ENCODE results near the gene C12orf42. TPM values are rescaled to one million over a fixed set of nuclear protein-coding genes. Genes with fewer than 3 reads are reported as not detected.

Gene C12orf42
- total RNA-seq, 2 experiments from 2014 or later, result 3.9 to 4.8 TPM

DNA sequence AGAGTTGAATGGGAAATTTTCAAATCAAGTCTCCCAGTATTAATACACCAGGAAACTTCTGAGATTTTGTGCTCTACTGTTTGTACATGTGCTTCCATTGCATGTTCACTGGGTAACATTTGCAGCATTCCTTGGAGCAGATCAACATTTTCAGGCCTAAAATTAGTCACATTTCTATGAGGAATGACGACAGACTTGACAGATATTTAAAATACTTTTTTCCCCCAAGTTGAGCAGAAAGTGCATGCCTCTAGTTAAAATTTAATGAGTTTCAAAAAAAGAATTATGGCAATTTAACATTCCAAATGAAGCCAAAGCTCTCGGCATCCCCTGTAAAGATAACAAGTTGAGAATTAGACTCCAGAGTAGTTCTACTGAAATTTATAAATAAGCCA, 72.3 kb downstream of the C12orf42 start:
- ChIA-PET CTCF (no interaction called here), POLR2A (no interaction called here)
- peaks cover 4% of the 10 kb centered on the region for H3K9me3 Mint-ChIP-seq
- DNase-seq (no peak), ATAC-seq (ENCODE audit: poor library complexity) (no peak)
- Histone ChIP-seq H3K4me3 (ENCODE audit: low read length) (no peak overlapping the region), H3K4me1 (ENCODE audit: insufficient read depth, low read length) (no peaks in the 10 kb centered on the region), H3K27me3 (ENCODE audit: control insufficient read depth in 1 of 2, insufficient read depth in 2 of 2, low read length in 2 of 2) (no peaks in the 10 kb centered on the region), H3K9me3 (ENCODE audit: control insufficient read depth in 1 of 2, insufficient read depth in 1 of 2, low read length in 2 of 2) (peaks cover 0 to 5% of the 10 kb centered on the region in 2 experiments), H3K27ac (ENCODE audit: low read depth in 1 of 2, low read length in 2 of 2) (no peak overlapping the region), H3K36me3 (ENCODE audit: insufficient read depth, low read length) (no peaks in the 10 kb centered on the region)
- H3K27ac Mint-ChIP-seq, result no peak overlapping the region
- H3K4me1 Mint-ChIP-seq (ENCODE audit: low read depth), result no peaks in the 10 kb centered on the region
- intact Hi-C loops (cut with DNase I, micrococcal nuclease), result no loop called here
- no peak overlapping the region for H3K4me3 Mint-ChIP-seq
- peaks cover 21% of the 10 kb centered on the region for H3K36me3 Mint-ChIP-seq (ENCODE audit: low read depth)
- TF ChIP-seq, protein P1, sequence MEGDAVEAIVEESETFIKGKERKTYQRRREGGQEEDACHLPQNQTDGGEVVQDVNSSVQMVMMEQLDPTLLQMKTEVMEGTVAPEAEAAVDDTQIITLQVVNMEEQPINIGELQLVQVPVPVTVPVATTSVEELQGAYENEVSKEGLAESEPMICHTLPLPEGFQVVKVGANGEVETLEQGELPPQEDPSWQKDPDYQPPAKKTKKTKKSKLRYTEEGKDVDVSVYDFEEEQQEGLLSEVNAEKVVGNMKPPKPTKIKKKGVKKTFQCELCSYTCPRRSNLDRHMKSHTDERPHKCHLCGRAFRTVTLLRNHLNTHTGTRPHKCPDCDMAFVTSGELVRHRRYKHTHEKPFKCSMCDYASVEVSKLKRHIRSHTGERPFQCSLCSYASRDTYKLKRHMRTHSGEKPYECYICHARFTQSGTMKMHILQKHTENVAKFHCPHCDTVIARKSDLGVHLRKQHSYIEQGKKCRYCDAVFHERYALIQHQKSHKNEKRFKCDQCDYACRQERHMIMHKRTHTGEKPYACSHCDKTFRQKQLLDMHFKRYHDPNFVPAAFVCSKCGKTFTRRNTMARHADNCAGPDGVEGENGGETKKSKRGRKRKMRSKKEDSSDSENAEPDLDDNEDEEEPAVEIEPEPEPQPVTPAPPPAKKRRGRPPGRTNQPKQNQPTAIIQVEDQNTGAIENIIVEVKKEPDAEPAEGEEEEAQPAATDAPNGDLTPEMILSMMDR (IDR thresholded peaks at IDR 0.05), result no peak
- H3K27me3 Mint-ChIP-seq, result no peaks in the 10 kb centered on the region

DNA sequence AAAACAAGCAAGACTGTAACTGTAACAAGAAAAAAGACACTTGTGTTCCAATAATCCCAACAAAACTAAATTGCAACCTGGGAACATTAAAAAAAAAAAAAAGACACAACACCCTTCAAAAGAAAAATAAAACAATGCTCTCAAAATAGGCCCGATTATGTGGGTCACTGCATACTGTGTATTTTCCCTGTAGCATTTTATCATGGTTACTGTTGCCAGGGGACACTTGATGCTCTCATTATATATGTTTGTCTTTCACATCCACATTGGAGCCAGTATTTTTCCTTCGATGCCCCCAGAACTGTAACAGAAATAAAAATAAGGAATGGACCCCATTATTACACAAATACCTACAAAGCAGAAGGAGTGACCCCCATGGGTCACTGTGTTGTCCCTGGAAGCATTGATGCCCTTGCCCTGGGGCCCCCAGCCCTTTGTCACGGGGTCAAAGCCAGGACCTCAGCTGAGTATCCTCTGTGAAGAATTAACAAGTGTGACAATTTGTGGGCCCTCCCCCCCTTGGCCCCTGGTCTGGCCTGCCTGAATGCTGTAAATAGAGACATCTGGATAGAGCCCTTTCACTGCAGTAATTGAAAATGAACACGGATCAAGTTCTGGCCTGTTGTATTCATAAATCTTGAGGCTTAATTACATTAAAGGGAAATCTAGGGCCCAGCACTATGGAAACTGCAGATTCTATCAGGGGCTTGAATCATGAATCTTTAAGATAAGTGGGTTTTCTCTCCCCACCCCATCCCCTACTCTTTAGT, 72.8 kb downstream of the C12orf42 start:
- Mint-ChIP-seq H3K27ac (no peak overlapping the region), H3K27me3 (no peaks in the 10 kb centered on the region), H3K4me3 (no peak overlapping the region), H3K9me3 (peaks cover 3% of the 10 kb centered on the region), H3K4me1 (ENCODE audit: low read depth) (no peaks in the 10 kb centered on the region), H3K36me3 (ENCODE audit: low read depth) (peaks cover 20% of the 10 kb centered on the region)
- H3K4me3 ChIP-seq (ENCODE audit: low read length), result no peak overlapping the region
- no peak overlapping the region for H3K27ac ChIP-seq (ENCODE audit: low read depth in 1 of 2, low read length in 2 of 2)
- DNase-seq (no peak), ATAC-seq (ENCODE audit: poor library complexity) (no peak)
- intact Hi-C loops (cut with DNase I, micrococcal nuclease), result no loop called here
- no peaks in the 10 kb centered on the region for H3K4me1 ChIP-seq (ENCODE audit: insufficient read depth, low read length)
- ChIA-PET CTCF (no interaction called here), POLR2A (no interaction called here)
- H3K9me3 ChIP-seq (ENCODE audit: control insufficient read depth in 1 of 2, insufficient read depth in 1 of 2, low read length in 2 of 2), result peaks cover 0 to 5% of the 10 kb centered on the region in 2 experiments
- TF ChIP-seq, protein P1 (IDR thresholded peaks at IDR 0.05), result no peak
- H3K27me3 ChIP-seq (ENCODE audit: control insufficient read depth in 1 of 2, insufficient read depth in 2 of 2, low read length in 2 of 2), result no peaks in the 10 kb centered on the region
- H3K36me3 ChIP-seq (ENCODE audit: insufficient read depth, low read length), result no peaks in the 10 kb centered on the region

DNA sequence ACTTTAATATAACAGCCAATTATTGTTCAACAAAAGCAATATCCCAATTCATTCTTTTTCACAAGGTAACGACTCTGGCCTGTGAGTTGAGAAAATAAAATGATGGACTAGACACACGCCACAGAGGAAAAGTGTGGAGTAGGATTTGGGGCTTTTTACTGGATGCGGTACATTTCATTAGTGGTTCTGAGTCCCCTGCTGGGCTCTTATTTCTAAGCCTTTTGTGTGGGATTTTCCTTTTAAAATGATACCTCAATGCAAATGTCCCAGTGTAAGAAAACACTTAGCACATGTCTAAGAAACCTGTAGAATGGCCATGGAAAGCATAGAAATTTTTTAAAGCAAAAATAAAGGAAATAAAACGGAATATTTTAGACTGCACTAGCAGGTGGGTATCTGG, 73.4 kb downstream of the C12orf42 start:
- Histone ChIP-seq H3K4me3 (ENCODE audit: low read length) (no peak overlapping the region), H3K27ac (ENCODE audit: low read depth in 1 of 2, low read length in 2 of 2) (no peak overlapping the region), H3K9me3 (ENCODE audit: control insufficient read depth in 1 of 2, insufficient read depth in 1 of 2, low read length in 2 of 2) (peaks cover 0 to 5% of the 10 kb centered on the region in 2 experiments), H3K36me3 (ENCODE audit: insufficient read depth, low read length) (no peaks in the 10 kb centered on the region), H3K4me1 (ENCODE audit: insufficient read depth, low read length) (no peaks in the 10 kb centered on the region), H3K27me3 (ENCODE audit: control insufficient read depth in 1 of 2, insufficient read depth in 2 of 2, low read length in 2 of 2) (no peaks in the 10 kb centered on the region)
- Mint-ChIP-seq H3K9me3 (no peaks in the 10 kb centered on the region), H3K36me3 (ENCODE audit: low read depth) (peaks cover 14% of the 10 kb centered on the region), H3K4me1 (ENCODE audit: low read depth) (no peaks in the 10 kb centered on the region), H3K27me3 (no peaks in the 10 kb centered on the region), H3K27ac (no peak overlapping the region), H3K4me3 (no peak overlapping the region)
- no peak for ATAC-seq (ENCODE audit: poor library complexity)
- CTCF ChIA-PET, result no interaction called here
- POLR2A ChIA-PET, result no interaction called here
- DNase-seq, result no peak
- TF ChIP-seq, protein P1 (IDR thresholded peaks at IDR 0.05), result no peak
- intact Hi-C loops (cut with DNase I, micrococcal nuclease), result no loop called here
